HTERT RPE-1 (cell line): Measurements from ENCODE around the gene STRIP1.

Experiments used
- in situ Hi-C: fragments of 300-500 bp; cut with MboI; formaldehyde crosslinking; loops from 4 replicates; pipeline ENCODE4 v1.14.3; 2020; ENCODE audit warnings: low sequenced_read_pairs

The STRIP1 gene

GRCh38 chr1:110091381-110091780 is 57.0 kb downstream of the STRIP1 start:
- in situ Hi-C loops, result no loop called here

GRCh38 chr1:110091791-110092190 is 57.4 kb downstream of the STRIP1 start:
- in situ Hi-C loops, result no loop called here

- in situ Hi-C loops, result no loop called here
Measured at GRCh38 chr1:110092991-110093390, 58.6 kb downstream of the STRIP1 start.

- in situ Hi-C loops, result no loop called here
Measured at GRCh38 chr1:110094931-110095654, 60.7 kb downstream of the STRIP1 start.

GRCh38 chr1:110097507-110098221 is 63.2 kb downstream of the STRIP1 start:
- in situ Hi-C loops, result no loop called here

- in situ Hi-C loops, result no loop called here
Measured at GRCh38 chr1:110098222-110099026, 64.0 kb downstream of the STRIP1 start.

GRCh38 chr1:110100335-110100734 is 65.9 kb downstream of the STRIP1 start:
- in situ Hi-C loops, result no loop called here

GRCh38 chr1:110102081-110102480 is 67.7 kb downstream of the STRIP1 start:
- in situ Hi-C loops, result no loop called here
